ENCODE measurements around the gene ECHS1. TPM values are rescaled to one million over a fixed set of nuclear protein-coding genes. Genes with fewer than 3 reads are reported as not detected.

ECHS1 gene
- total RNA-seq, 1 experiment from 2014 or later, result 58.0 TPM

DNA sequence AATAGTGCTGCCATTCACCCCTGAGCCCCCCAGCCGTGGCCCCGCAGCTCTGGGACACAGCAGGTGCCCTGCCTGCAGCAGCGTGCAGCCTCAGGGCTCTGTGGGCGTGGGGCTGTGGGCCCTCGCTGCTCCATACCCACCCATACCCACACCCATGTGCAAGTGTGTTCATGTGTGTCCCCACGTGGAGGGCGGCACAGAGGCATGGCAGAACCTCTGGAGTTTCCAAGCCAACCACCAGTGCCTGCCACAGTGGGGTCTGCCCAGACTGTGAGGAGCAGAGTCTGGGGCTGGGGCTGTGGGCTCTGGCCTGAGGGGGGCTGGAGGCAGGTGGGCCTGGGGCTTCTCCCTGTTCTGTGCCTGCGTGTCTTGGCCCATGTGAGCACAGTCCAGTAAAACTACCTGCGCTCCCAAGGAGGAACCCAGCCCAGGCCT lies 23.6 kb downstream of the ECHS1 start:
- ChIA-PET CTCF (no interaction called here), RAD21 (ENCODE audit: low non-redundant PET in 1 of 2, low total read pairs in 2 of 2, uncharacterized antibody in 2 of 2, unreplicated experiment in 2 of 2) (no interaction called here), POLR2A (no interaction called here)
- H3K27me3 ChIP-seq (ENCODE audit: insufficient read depth, low read length), result no peaks in the 10 kb centered on the region
- BruUV-seq (replicated peaks), result no TSS peak
- H3K36me3 ChIP-seq (ENCODE audit: control insufficient read depth in 1 of 2, insufficient read depth in 2 of 2, low read length in 2 of 2), result no peaks in the 10 kb centered on the region
- no peaks in the 10 kb centered on the region for H4K20me1 ChIP-seq (ENCODE audit: insufficient read depth)
- no peaks in the 10 kb centered on the region for H3K4me1 ChIP-seq (ENCODE audit: control insufficient read depth in 1 of 2, insufficient read depth in 2 of 2, low read length in 2 of 2)
- intact Hi-C loops (cut with micrococcal nuclease), result no loop called here
- H3K79me2 ChIP-seq (ENCODE audit: insufficient read depth, low read length), result no peaks in the 10 kb centered on the region
- H3K4me2 ChIP-seq (ENCODE audit: low read length), result no peak overlapping the region
- no peaks in the 10 kb centered on the region for H3K9me3 ChIP-seq (ENCODE audit: control insufficient read depth in 1 of 2, insufficient read depth in 1 of 2, low read depth in 1 of 2, low read length in 2 of 2)
- TF ChIP-seq POLR2A (IDR thresholded peaks at IDR 0.05; ENCODE audit: borderline replicate concordance, extremely low read depth, insufficient read depth, insufficient read length), result no peak
- no peak for TF ChIP-seq EGR1 (IDR thresholded peaks at IDR 0.05; ENCODE audit: low read depth)
- H3K27ac ChIP-seq (ENCODE audit: low read depth, low read length), result no peak overlapping the region
- no peaks in the 10 kb centered on the region for H3K9me2 ChIP-seq (ENCODE audit: insufficient read depth)
- no peak overlapping the region for H3K9ac ChIP-seq (ENCODE audit: low read length)
- ATAC-seq (no peak), DNase-seq (ENCODE audit: low read depth, low spot score) (no peak)
- no peak overlapping the region for H3K4me3 ChIP-seq (replicated peaks in 1 of 2; ENCODE audit: low read depth in 1 of 2, low read length in 2 of 2)
- no peak overlapping the region for H2AFZ ChIP-seq (ENCODE audit: low read depth, low read length, poor library complexity, severe bottlenecking)

DNA sequence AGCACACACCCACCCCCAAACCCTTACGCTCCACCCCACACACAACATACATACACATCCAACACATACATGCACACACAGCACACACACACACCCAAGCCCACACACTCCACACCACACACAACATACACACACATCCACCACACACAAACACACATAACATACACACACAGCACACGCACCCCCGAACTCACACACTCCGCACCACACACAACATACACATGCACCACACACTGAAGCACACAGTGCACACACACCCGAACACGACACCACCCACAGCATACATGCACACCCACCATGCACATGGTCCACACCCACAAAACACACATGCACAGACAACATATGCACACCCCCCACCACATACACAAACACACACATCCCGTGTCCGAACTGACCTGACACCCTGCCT lies 24.0 kb downstream of the ECHS1 start:
- intact Hi-C loops (cut with micrococcal nuclease), result no loop called here
- H3K4me2 ChIP-seq (ENCODE audit: low read length), result no peak overlapping the region
- H3K27me3 ChIP-seq (ENCODE audit: insufficient read depth, low read length), result no peaks in the 10 kb centered on the region
- no peak for DNase-seq (ENCODE audit: low read depth, low spot score)
- no peaks in the 10 kb centered on the region for H3K79me2 ChIP-seq (ENCODE audit: insufficient read depth, low read length)
- ChIA-PET RAD21 (ENCODE audit: low non-redundant PET in 1 of 2, low total read pairs in 2 of 2, uncharacterized antibody in 2 of 2, unreplicated experiment in 2 of 2) (no interaction called here), CTCF (no interaction called here), POLR2A (no interaction called here)
- H3K4me3 ChIP-seq (replicated peaks in 1 of 2; ENCODE audit: low read depth in 1 of 2, low read length in 2 of 2), result no peak overlapping the region
- no peak overlapping the region for H3K9ac ChIP-seq (ENCODE audit: low read length)
- H3K36me3 ChIP-seq (ENCODE audit: control insufficient read depth in 1 of 2, insufficient read depth in 2 of 2, low read length in 2 of 2), result no peaks in the 10 kb centered on the region
- ATAC-seq, result no peak
- H3K27ac ChIP-seq (ENCODE audit: low read depth, low read length), result no peak overlapping the region
- no peaks in the 10 kb centered on the region for H3K9me2 ChIP-seq (ENCODE audit: insufficient read depth)
- TF ChIP-seq, protein P1, sequence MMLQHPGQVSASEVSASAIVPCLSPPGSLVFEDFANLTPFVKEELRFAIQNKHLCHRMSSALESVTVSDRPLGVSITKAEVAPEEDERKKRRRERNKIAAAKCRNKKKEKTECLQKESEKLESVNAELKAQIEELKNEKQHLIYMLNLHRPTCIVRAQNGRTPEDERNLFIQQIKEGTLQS (IDR thresholded peaks at IDR 0.05), result no peak
- TF ChIP-seq EZH2 (IDR thresholded peaks at IDR 0.05) (no peak), FOSL1 (IDR thresholded peaks at IDR 0.05; ENCODE audit: low read depth) (no peak), ZNF274 (IDR thresholded peaks at IDR 0.05; ENCODE audit: low read depth, low read length) (no peak), ELF1 (IDR thresholded peaks at IDR 0.05; ENCODE audit: borderline replicate concordance, low read depth) (no peak), ZFX (IDR thresholded peaks at IDR 0.05) (no peak), POLR2AphosphoS5 (IDR thresholded peaks at IDR 0.05; ENCODE audit: low read depth, low read length) (no peak), CBX3 (IDR thresholded peaks at IDR 0.05; ENCODE audit: low read depth) (no peak), POLR2A (IDR thresholded peaks at IDR 0.05; ENCODE audit: borderline replicate concordance, extremely low read depth, insufficient read depth, insufficient read length) (no peak), CEBPB (IDR thresholded peaks at IDR 0.05; ENCODE audit: low read depth) (no peak)
- H3K4me1 ChIP-seq (ENCODE audit: control insufficient read depth in 1 of 2, insufficient read depth in 2 of 2, low read length in 2 of 2), result no peaks in the 10 kb centered on the region
- H2AFZ ChIP-seq (ENCODE audit: low read depth, low read length, poor library complexity, severe bottlenecking), result no peak overlapping the region
- no TSS peak for BruUV-seq (replicated peaks)
- H4K20me1 ChIP-seq (ENCODE audit: insufficient read depth), result no peaks in the 10 kb centered on the region
- H3K9me3 ChIP-seq (ENCODE audit: control insufficient read depth in 1 of 2, insufficient read depth in 1 of 2, low read depth in 1 of 2, low read length in 2 of 2), result no peaks in the 10 kb centered on the region
